ENCODE measurements around the gene DNTT.

DNA sequence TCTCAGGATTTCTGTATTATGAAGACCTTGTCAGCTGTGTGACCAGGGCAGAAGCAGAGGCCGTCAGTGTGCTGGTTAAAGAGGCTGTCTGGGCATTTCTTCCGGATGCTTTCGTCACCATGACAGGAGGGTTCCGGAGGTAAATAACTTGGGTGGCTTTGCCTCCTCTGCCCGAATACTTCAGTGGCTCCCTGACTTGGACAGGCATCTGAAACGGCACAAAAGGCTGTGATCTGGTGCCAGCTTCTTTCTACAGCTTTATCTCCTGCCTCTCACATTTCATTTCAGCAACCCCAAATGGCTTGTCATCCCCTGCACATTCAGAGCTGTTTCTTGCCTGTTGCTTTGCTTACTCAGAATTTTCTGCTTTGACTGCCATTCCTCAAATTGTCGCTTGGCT, 23.2 kb downstream of the DNTT start:
- TF ChIP-seq, protein P1, sequence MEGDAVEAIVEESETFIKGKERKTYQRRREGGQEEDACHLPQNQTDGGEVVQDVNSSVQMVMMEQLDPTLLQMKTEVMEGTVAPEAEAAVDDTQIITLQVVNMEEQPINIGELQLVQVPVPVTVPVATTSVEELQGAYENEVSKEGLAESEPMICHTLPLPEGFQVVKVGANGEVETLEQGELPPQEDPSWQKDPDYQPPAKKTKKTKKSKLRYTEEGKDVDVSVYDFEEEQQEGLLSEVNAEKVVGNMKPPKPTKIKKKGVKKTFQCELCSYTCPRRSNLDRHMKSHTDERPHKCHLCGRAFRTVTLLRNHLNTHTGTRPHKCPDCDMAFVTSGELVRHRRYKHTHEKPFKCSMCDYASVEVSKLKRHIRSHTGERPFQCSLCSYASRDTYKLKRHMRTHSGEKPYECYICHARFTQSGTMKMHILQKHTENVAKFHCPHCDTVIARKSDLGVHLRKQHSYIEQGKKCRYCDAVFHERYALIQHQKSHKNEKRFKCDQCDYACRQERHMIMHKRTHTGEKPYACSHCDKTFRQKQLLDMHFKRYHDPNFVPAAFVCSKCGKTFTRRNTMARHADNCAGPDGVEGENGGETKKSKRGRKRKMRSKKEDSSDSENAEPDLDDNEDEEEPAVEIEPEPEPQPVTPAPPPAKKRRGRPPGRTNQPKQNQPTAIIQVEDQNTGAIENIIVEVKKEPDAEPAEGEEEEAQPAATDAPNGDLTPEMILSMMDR (optimal IDR thresholded peaks at IDR 0.05 in 1 of 3, IDR thresholded peaks at IDR 0.05 in 1 of 3, conservative IDR thresholded peaks at IDR 0.05 in 1 of 3; ENCODE audit: extremely low read depth in 1 of 3, insufficient read depth in 2 of 3, low read length in 3 of 3) = no peak
- no peak for TF ChIP-seq EZH2 (IDR thresholded peaks at IDR 0.05; ENCODE audit: low read length)
